KG1 (cell line): Measurements from ENCODE around the gene YRDC.
"Not testable (repeated sequence)": the region's sequence is repeated elsewhere in the genome, so short reads cannot be mapped to it uniquely, and the experiment has no call there.

Experiments used
- DNase-seq: peaks from one replicate; lab custom pipeline; 2025; lab: John Stamatoyannopoulos, UW

Gene YRDC

GRCh38 chr1:37771440-37771839 is 36.6 kb downstream of the YRDC start:
- DNase-seq: not testable (repeated sequence)

- DNase-seq: no peak
These were observed 40.5 kb downstream of the YRDC start for GRCh38 chr1:37767488-37767887.

- DNase-seq: no peak
These were observed 41.9 kb downstream of the YRDC start for GRCh38 chr1:37765916-37766664.

GRCh38 chr1:37764888-37765441 is 43.0 kb downstream of the YRDC start, which contains the start of gene EPHA10:
EPHA10 (minus strand) TSS chr1:37765120; CDS start chr1:37765066, 54 bp downstream.
- no peak for DNase-seq

GRCh38 chr1:37764414-37764825 is 43.6 kb downstream of the YRDC start:
- DNase-seq: no peak

GRCh38 chr1:37763791-37764413 is 44.1 kb downstream of the YRDC start:
- DNase-seq: no peak

- DNase-seq: no peak
These were observed 45.5 kb downstream of the YRDC start for GRCh38 chr1:37762516-37762915.

GRCh38 chr1:37761416-37762095 is 46.5 kb downstream of the YRDC start:
- DNase-seq: no peak

- DNase-seq: no peak
These were observed 48.6 kb downstream of the YRDC start for GRCh38 chr1:37759451-37759850.

GRCh38 chr1:37755951-37756560 is 52.0 kb downstream of the YRDC start:
- no peak for DNase-seq

- no peak for DNase-seq
These were observed 52.7 kb downstream of the YRDC start for GRCh38 chr1:37755290-37755689.

GRCh38 chr1:37753473-37754321 is 54.3 kb downstream of the YRDC start:
- DNase-seq: no peak
